Measurements from ENCODE around the gene COG3. TPM values are rescaled to one million over a fixed set of nuclear protein-coding genes. Genes with fewer than 3 reads are reported as not detected.

The COG3 gene
- total RNA-seq, 1 donor from 2014 or later, result 38.3 TPM

- no peaks in the 10 kb centered on the region for H3K27me3 Mint-ChIP-seq (ENCODE audit: low read depth)
- no peaks in the 10 kb centered on the region for H3K9me3 Mint-ChIP-seq
- H3K4me1 Mint-ChIP-seq, result no peaks in the 10 kb centered on the region
- no peak for TF ChIP-seq CTCF (IDR thresholded peaks at IDR 0.05; ENCODE audit: unreplicated experiment)
- no peak for DNase-seq (ENCODE audit: low spot score in 2 of 2, unreplicated experiment in 2 of 2)
- H3K36me3 Mint-ChIP-seq, result no peaks in the 10 kb centered on the region
- H3K27ac Mint-ChIP-seq, result no peak overlapping the region
- no peak overlapping the region for H3K4me3 Mint-ChIP-seq
Measured at GRCh38 chr13:45434556-45435371, 30.0 kb upstream of the COG3 start.

- no peak for DNase-seq (ENCODE audit: low spot score in 2 of 2, unreplicated experiment in 2 of 2)
- no peaks in the 10 kb centered on the region for H3K9me3 Mint-ChIP-seq
- H3K27ac Mint-ChIP-seq, result no peak overlapping the region
Measured at GRCh38 chr13:45436332-45436731, 28.4 kb upstream of the COG3 start.

GRCh38 chr13:45436953-45437352 lies 27.8 kb upstream of the COG3 start:
- no peak for TF ChIP-seq CTCF (IDR thresholded peaks at IDR 0.05; ENCODE audit: unreplicated experiment)
- Mint-ChIP-seq H3K27me3 (ENCODE audit: low read depth) (no peaks in the 10 kb centered on the region), H3K36me3 (no peaks in the 10 kb centered on the region), H3K4me3 (no peak overlapping the region), H3K27ac (no peak overlapping the region), H3K9me3 (no peaks in the 10 kb centered on the region), H3K4me1 (no peaks in the 10 kb centered on the region)
- no peak for DNase-seq (ENCODE audit: low spot score in 2 of 2, unreplicated experiment in 2 of 2)

More at GRCh38 chr13:45436332-45436731, 28.4 kb upstream of the COG3 start:
- Mint-ChIP-seq H3K4me3 (no peak overlapping the region), H3K36me3 (no peaks in the 10 kb centered on the region), H3K4me1 (no peaks in the 10 kb centered on the region), H3K27me3 (ENCODE audit: low read depth) (no peaks in the 10 kb centered on the region)
- TF ChIP-seq CTCF (IDR thresholded peaks at IDR 0.05; ENCODE audit: unreplicated experiment), result no peak

- Mint-ChIP-seq H3K27me3 (ENCODE audit: low read depth) (no peaks in the 10 kb centered on the region), H3K4me1 (no peaks in the 10 kb centered on the region), H3K36me3 (no peaks in the 10 kb centered on the region), H3K4me3 (no peak overlapping the region), H3K27ac (no peak overlapping the region), H3K9me3 (no peaks in the 10 kb centered on the region)
- TF ChIP-seq CTCF (IDR thresholded peaks at IDR 0.05; ENCODE audit: unreplicated experiment), result no peak
- no peak for DNase-seq (ENCODE audit: low spot score in 2 of 2, unreplicated experiment in 2 of 2)
Measured at GRCh38 chr13:45437947-45438346, 26.8 kb upstream of the COG3 start.

GRCh38 chr13:45439008-45439407 lies 25.7 kb upstream of the COG3 start:
- no peaks in the 10 kb centered on the region for H3K36me3 Mint-ChIP-seq
- no peak for TF ChIP-seq CTCF (IDR thresholded peaks at IDR 0.05; ENCODE audit: unreplicated experiment)
- H3K9me3 Mint-ChIP-seq, result no peaks in the 10 kb centered on the region
- no peak overlapping the region for H3K4me3 Mint-ChIP-seq
- no peak for DNase-seq (ENCODE audit: low spot score in 2 of 2, unreplicated experiment in 2 of 2)
- H3K4me1 Mint-ChIP-seq, result no peaks in the 10 kb centered on the region
- H3K27me3 Mint-ChIP-seq (ENCODE audit: low read depth), result no peaks in the 10 kb centered on the region
- H3K27ac Mint-ChIP-seq, result no peak overlapping the region
